Measurements from ENCODE around the gene CDH23.

CDH23 gene

GRCh38 chr10:71392791-71393781, 3.6 kb upstream of the CDH23 start:
- no peak for DNase-seq

DNA sequence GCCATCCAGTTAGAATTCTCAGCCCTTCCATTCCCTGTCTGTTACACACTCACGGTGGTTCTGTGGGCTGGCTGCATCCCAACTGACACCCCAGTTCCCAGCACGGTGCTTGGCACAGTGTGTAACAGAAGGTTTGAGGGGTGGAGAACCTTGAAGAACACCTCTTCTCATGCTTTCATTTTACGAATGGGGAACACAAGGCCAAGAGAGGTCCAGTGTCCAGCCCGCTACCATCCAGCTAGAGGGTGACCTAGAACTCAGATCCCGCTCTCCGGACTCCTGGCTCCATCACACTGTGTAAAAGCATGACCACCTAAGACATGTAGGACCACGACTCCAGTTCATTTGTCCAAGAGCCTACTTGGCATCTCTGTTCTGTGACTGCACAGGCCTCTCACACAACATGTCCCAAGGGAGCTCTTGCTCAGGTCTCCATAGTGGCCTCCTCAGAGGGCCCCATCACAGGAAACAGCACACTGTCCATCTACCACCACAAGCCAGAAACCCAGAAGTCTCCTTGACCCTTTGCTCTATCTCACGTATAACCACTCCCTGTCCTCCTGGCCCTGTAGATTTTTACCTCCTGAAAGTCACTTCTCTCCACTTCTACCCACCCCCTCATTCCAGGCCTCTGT, 2.8 kb upstream of the CDH23 start:
- DNase-seq, result no peak

DNA sequence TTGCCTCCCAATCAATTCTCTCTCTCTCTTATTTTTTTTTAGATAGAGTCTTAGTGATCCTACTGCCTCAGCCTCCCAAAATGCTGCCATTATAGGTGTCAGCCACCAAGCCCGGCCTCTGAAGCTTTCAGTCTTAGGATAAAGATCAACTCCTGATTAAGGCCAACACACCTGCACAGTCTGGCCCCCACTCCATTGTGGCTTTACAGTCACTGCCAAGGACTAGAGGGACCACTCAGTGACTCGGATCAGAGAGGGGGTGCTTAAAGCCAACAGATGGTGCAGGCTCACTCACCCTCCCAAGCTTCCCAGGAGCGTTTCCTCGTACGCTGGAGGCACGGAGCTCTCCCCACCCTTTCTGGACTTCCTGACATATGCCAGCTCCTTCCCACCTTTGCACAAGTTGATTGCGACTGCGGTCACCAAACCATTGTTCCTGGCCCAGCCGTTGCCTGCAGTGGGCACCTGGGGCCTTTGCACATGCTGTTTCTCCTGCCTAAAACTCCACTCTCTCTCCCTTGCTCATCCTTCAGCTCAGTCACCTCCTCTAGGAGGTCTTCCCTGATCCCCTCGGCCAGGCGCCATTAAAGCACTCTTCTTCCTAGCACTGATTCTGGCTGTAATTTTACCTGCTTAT, 1.7 kb upstream of the CDH23 start:
- DNase-seq, result no peak

DNA sequence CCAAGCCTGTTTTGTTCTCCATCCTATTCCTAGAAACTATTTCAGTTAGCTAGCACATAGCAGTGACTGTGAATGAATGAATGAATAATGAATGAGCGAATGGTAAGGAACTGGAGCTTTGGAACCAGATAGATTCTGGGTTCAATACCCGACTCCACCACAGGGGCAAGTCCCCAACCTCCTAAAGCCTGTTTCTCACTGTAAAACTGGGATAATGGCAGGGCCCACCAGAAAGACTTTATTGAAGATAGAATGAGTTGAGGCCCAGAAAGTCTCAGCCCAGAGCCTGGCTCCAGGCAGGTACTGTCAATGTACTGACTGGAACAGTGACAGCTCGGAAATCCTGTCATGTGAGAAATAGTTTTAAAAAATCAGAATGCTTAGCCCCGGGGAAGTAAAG, 1.1 kb upstream of the CDH23 start:
- no peak for DNase-seq

DNA sequence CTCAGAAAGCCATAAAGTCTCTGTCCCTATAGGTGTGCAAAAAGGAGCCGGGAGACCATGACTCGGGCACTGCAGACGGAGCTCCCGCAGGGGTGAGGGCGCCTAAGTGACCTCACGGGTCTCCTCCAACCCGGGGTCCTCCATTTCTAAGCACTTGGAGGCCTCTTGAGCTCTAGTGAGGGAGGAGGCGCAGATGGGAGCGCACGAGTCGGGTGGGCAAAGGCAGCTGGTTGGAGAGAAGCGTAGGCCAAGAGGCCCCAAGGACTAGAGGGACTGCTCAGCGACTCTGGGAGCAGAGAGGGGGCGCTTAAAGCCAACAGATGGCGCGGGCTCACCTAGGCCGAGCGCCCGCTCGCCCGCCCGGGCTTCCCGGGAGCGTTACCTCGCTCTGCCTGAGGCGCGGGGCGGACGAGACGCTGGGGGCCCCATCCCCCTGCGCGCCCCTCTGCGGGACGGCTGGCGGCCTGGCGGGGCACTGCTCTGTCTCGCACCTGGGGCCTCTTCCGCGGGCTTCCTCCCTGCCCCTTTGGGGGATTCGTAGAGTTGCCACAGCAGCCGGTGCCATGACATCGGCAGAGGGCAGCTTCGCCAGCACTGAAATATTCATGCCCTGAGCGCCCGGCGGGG, 523 bp upstream of the CDH23 start:
- DNase-seq, result no peak

- no peak for DNase-seq
These were observed 834 bp downstream of the CDH23 start for GRCh38 chr10:71397296-71398212.

GRCh38 chr10:71398976-71399375, 2.3 kb downstream of the CDH23 start:
- no peak for DNase-seq

- DNase-seq, result no peak
These were observed 3.2 kb downstream of the CDH23 start for GRCh38 chr10:71399946-71400345.

DNA sequence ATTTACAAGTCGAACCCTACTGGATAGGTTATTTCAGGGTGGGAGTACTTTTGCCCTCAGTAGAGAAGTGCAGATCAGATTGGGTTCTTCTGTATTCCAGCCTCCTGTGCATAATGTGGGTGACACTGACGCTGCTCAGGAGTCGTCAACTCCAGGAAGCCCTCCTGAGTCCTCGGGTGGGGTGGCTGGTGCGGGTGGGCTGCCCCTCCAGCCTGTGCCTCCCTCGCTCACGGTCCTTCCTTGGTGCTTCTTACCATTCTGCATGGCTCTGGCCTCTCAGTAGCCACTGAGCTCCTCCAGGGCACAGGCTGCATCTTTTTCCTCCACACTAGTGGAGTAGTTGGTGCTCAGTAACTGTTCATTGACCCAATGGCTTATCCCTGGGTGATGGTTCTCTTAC, 4.3 kb downstream of the CDH23 start:
- DNase-seq, result no peak

GRCh38 chr10:71402005-71402404, 5.3 kb downstream of the CDH23 start:
- no peak for DNase-seq

DNA sequence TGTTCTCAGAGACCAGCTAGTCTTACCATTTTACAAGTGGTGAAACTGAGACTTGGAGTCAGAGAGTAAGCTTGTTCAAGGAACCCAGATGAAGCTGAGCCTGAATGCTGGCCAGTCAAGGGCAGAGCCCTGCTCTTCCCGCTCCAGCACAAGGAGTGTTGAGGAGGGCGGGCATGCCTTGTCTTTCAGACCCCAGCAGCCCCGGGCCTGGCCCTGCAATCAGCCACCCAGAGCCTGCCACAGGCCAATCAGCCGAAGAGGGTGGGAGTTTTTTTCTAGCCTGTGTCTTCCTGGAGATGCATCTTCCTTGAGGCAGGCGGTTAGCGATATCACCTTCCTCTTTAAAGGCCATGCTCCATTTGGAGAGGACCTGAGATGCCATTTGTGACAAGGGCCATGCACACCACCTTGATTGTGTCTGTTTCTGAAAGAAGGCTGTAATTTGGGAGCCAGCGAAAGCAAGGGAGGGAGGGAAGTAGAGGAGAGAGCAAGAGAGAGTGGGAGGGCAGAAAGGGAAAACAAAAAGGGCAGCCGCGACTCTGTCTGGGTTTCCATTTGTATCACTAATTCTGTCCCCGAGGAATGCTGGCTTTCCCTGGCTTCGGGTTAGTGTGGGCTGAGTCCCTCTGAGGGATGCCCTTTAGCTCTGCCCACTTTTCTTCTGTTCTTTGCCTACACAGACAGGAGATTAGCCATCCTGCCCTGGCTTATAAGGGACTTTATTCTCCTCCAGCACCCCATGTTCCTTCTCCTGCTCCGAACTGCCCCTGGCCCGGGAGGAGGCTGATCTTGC, 8.0 kb downstream of the CDH23 start:
- DNase-seq, result no peak

GRCh38 chr10:71406878-71407277, 10.2 kb downstream of the CDH23 start:
- no peak for DNase-seq

DNA sequence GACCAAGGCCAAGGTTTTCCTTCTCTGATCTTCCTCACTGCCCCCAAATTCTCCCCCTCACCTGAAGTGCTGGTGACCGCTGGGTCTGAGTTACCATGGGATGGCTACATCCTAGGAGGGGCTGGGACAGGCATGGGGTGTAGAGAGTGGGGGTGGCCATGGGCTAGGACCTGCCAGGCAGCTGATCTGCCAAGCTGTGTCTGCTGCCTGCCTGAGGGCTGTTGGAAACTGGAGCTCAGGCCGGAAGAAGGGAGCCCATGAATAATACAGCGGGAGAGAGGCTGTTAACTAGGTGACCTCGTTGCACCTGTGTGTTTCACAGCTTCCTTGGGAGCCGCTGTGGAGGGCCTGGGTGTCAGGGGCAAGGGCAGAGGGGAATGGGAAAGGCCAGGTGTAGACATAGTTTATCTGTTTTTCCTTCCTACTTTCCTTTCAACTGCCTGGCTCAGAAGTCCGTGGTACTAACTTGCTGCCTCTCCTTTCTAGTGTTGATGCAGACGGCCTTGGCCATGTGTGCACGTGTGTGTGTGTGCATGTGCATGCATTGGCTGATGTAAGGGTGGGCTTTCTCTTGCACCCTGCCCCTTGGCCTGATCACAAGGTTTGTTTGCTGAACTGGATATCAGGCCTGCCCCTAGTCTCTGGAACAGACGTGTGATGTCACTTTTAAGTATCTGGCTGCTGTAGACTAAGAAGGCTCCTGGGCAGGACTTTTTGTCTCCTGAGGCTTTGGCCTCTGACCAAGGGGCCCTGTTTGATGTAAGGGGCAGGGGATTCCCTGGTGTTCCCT, 11.9 kb downstream of the CDH23 start:
- DNase-seq, result no peak

- no peak for DNase-seq
These were observed 12.9 kb downstream of the CDH23 start for GRCh38 chr10:71409516-71410104.

DNA sequence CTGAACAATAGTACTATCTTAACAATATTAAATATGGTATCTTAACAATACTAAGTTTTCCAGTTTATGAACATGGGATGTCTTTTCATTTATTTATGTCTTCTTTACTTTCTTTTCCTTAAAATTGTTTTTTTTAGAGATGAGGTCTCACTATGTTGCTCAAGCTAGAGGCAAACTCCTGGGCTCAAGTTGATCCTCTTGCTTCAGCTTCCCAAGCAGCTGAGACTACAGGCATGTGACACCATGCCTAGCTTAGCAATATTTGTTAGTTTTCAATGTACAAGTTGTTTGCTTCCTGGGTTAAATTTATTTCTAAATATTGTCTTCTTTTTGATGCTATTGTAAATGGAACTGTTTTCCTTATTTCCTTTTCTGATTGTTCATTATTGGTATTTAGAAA, 16.9 kb downstream of the CDH23 start:
- DNase-seq, result no peak

- DNase-seq, result no peak
These were observed 17.6 kb downstream of the CDH23 start for GRCh38 chr10:71414359-71414758.

DNA sequence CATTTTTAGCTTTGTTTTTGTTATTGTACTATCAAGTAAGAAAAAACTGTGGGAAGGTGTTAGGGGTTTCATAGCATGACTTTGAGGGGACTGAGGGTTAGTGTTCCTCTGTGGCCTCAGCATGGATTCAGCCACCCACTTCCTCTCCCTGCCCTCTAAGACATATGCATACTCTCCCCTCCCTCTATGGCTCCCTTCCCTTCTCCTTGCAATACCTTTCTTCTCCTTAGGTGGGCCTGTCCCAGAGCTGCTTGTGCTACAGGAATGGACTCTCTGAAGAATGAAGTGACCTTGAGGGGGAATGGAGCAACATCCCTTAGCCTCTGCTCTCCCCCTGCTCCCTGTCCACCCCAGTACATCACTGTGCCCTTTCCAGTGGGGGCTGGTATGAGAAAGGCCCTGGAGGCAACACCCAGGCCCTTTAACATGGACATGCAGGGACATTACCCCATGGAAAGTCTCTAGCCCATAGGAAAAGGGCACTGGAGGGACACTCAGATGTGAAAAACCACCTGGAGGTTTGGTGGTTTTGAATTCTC, 22.4 kb downstream of the CDH23 start:
- DNase-seq, result no peak

GRCh38 chr10:71419750-71420149, 23.0 kb downstream of the CDH23 start:
- no peak for DNase-seq

DNA sequence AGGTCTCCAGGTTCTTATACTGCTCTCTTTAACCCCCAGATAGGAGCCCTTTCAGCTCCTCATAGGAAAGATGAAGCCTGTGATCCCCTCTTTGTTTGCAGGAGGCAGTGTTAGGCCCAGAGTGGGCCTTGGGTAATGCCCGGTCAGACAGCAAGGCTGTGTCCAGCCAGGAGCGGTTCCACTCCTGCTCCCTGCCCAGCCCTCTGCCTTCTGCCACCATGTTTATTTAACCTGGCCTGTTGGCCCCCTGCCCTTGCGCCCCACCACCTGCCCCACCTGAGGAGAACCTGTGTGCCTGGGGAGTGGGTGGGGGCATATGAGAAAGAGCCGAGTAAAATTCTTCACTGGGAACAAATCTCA, 24.3 kb downstream of the CDH23 start:
- DNase-seq, result no peak

GRCh38 chr10:71423250-71423649, 26.5 kb downstream of the CDH23 start:
- DNase-seq, result no peak
